K562 (cell line): ENCODE data around the gene HDAC2. TPM values are rescaled to one million over a fixed set of nuclear protein-coding genes. Genes with fewer than 3 reads are reported as not detected.

Experiments
- BCOR ChIP-seq: fragments of 450-650 bp; IDR thresholded peaks from 2 replicates; pipeline ENCODE4 v1.6.1; 2016
- BRCA1 ChIP-seq, 2 experiments: fragments of 450-650 bp in 1 of 2; sonication (generic) in 1 of 2; formaldehyde crosslinking in 1 of 2; IDR thresholded peaks; 2 replicates each; pipeline versions ENCODE4 v1.5.0 to v1.6.1; 2017 to 2020; ENCODE audit warnings: mild to moderate bottlenecking in 1 of 2, missing genetic modification reagents in 1 of 2
- CTBP1 ChIP-seq: fragments of 450-650 bp; IDR thresholded peaks from 2 replicates; pipeline ENCODE4 v1.6.1; 2016; ENCODE audit warnings: borderline replicate concordance
- E2F8 ChIP-seq: fragments of 450-650 bp; IDR thresholded peaks from 2 replicates; pipeline ENCODE4 v1.7.1; 2018; ENCODE audit warnings: mild to moderate bottlenecking, low read depth; ENCODE audit not compliant: partially characterized antibody
- FOXA3 ChIP-seq, 2 experiments: fragments of 450-650 bp in 1 of 2; sonication (generic) in 1 of 2; formaldehyde crosslinking; IDR thresholded peaks in 1 of 2; conservative IDR thresholded peaks in 1 of 2; 2 replicates each; pipeline versions ENCODE4 v1.4.0 to v1.8.0; 2020 to 2022; ENCODE audit warnings: mild to moderate bottlenecking in 2 of 2, missing genetic modification reagents in 1 of 2
- FOXK2 ChIP-seq, 2 experiments: fragments of 450-650 bp; IDR thresholded peaks in 1 of 2; conservative IDR thresholded peaks in 1 of 2; 2 replicates each; pipeline ENCODE4 v1.6.1; 2016; ENCODE audit warnings: low read depth in 2 of 2, mild to moderate bottlenecking in 1 of 2
- HOMEZ ChIP-seq: fragments of 250-450 bp; sonication (Bioruptor Pico); IDR thresholded peaks from 2 replicates; pipeline ENCODE4 v1.4.0; 2020; ENCODE audit warnings: mild to moderate bottlenecking, moderate library complexity
- MIER1 ChIP-seq: fragments of 450-650 bp; IDR thresholded peaks from 2 replicates; pipeline ENCODE4 v1.6.1; 2016; ENCODE audit warnings: antibody characterized with exemption, mild to moderate bottlenecking, low read depth
- NKRF ChIP-seq: fragments of 450-650 bp; IDR thresholded peaks from 2 replicates; pipeline ENCODE4 v1.6.1; 2016; ENCODE audit warnings: borderline replicate concordance
- RNF2 ChIP-seq: sonication (generic); IDR thresholded peaks from 2 replicates; pipeline ENCODE4 v1.6.1; 2016
- SFPQ ChIP-seq: fragments of 200-400 bp; formaldehyde crosslinking; IDR thresholded peaks from 2 replicates; pipeline ENCODE4 v1.6.1; 2017; ENCODE audit warnings: mild to moderate bottlenecking, low read depth, low read length, moderate library complexity
- SMARCE1 ChIP-seq: fragments of 450-650 bp; IDR thresholded peaks from 2 replicates; pipeline ENCODE4 v1.7.1; 2016; ENCODE audit warnings: mild to moderate bottlenecking
- SP1 ChIP-seq: sonication (generic); formaldehyde crosslinking; IDR thresholded peaks from 2 replicates; pipeline ENCODE4 v1.8.1; 2022; ENCODE audit warnings: mild to moderate bottlenecking, missing genetic modification reagents
- TBP ChIP-seq: optimal IDR thresholded peaks from 2 replicates; pipeline ENCODE3; 2011; ENCODE audit warnings: low read depth, low read length, improper control_type of control experiment
- ZNF133 ChIP-seq: fragments of 250-450 bp; sonication (Bioruptor Pico); IDR thresholded peaks from 2 replicates; pipeline ENCODE4 v1.4.0; 2020; ENCODE audit warnings: mild to moderate bottlenecking
- ZNF280A ChIP-seq: fragments of 450-650 bp; IDR thresholded peaks from 2 replicates; pipeline ENCODE4 v1.6.1; 2018; ENCODE audit warnings: mild to moderate bottlenecking, low read depth; ENCODE audit not compliant: partially characterized antibody
- polyA plus RNA-seq, 8 experiments: library from polyadenylated mRNA; depleted of rRNA in 4 of 8; stranded (reverse) in 5 of 8; unstranded in 3 of 8; fragments of >200 nt; fragmentation: Nextera tagmentation in 2 of 8; fragmentation: Illumina TruSeq in 1 of 8; extraction: Ambion mirVana in 2 of 8; extraction: Trizol in 1 of 8; gene quantifications; 2 replicates each; pipeline versions ENCODE4 v1.2.1 to v1.2.3, GENCODE V29; 2011 to 2014; ENCODE audit warnings: inconsistent platforms in 1 of 8, missing spikeins in 1 of 8
- total RNA-seq, 7 experiments: library from RNA; depleted of rRNA in 6 of 7; stranded (reverse); fragments of >200 nt in 6 of 7; fragmentation: Illumina TruSeq in 2 of 7; extraction: Trizol in 2 of 7; gene quantifications; 2 replicates each; pipeline versions ENCODE4 v1.2.1 to v1.2.3, GENCODE V29; 2011 to 2021; ENCODE audit warnings: low replicate concordance in 1 of 7

Gene HDAC2
- total and polyA plus RNA-seq, 9 of the 15 experiments (the other 6 are each of a cell fraction or from before 2014, with no cell fraction given) = 67.0 to 277 (median 151) TPM

GRCh38 chr6:113920663-113921267 is 50.2 kb downstream of the HDAC2 start (continued):
- TF ChIP-seq ZNF133 (no peak), FOXA3 (CRISPR knock-in tag; conservative IDR thresholded peaks at IDR 0.05 in 1 of 2, IDR thresholded peaks at IDR 0.05 in 1 of 2) (no peak), ZNF280A (no peak), CTBP1 (peak; percentile 37; the same call in 1 of the 2 replicates), MIER1 (no peak), RNF2 (peak; percentile 86), HOMEZ (CRISPR knock-in tag) (no peak), SFPQ (no peak), NKRF (no peak), E2F8 (no peak), BCOR (no peak), BRCA1 (IDR thresholded peaks at IDR 0.05) (no peak), BRCA1 (CRISPR knock-in tag; IDR thresholded peaks at IDR 0.05) (no peak), TBP (no peak), SP1 (CRISPR knock-in tag) (no peak), SMARCE1 (peak; percentile 74), FOXK2 (conservative IDR thresholded peaks at IDR 0.05 in 1 of 2, IDR thresholded peaks at IDR 0.05 in 1 of 2; ENCODE audit: low read depth in 2 of 2) (peak in 1 of 2 experiments; percentile 63; a peak in 1 of 4 replicates)
